Activated B cell treated with CpG ODN at 0.5 μM for 24 hours (primary cell): ENCODE data around the gene MACROD2. TPM values are rescaled to one million over a fixed set of nuclear protein-coding genes. Genes with fewer than 3 reads are reported as not detected.

Experiments
- ATAC-seq: fragments of 200-7000 bp; cut with Tn5 transposase; one replicate; pipeline ENCODE4 v1.10.0; 2021; ENCODE audit warnings: low read depth, mild to moderate bottlenecking, moderate library complexity
- CTCF ChIA-PET: fragments of 350-600 bp; sonication (Branson Sonifier 250); formaldehyde crosslinking; loops from one replicate; lab custom pipeline; 2021; ENCODE audit warnings: antibody characterized with exemption; lab: Charles Lee
- POLR2A ChIA-PET: fragments of 350-600 bp; sonication (Branson Sonifier 250); formaldehyde crosslinking; loops from one replicate; lab custom pipeline; 2021; ENCODE audit warnings: antibody characterized with exemption; lab: Charles Lee
- DNase-seq: peaks from one replicate; pipeline ENCODE4 v3.0.0; 2022
- H3K27ac Mint-ChIP-seq: one replicate; pipeline ENCODE4 v1.8.0; 2020; ENCODE audit warnings: mixed read lengths
- H3K27me3 Mint-ChIP-seq: one replicate; pipeline ENCODE4 v1.8.0; 2021; ENCODE audit warnings: mixed read lengths
- H3K36me3 Mint-ChIP-seq: one replicate; pipeline ENCODE4 v1.8.0; 2021; ENCODE audit warnings: low read depth, mixed read lengths
- H3K4me1 Mint-ChIP-seq: one replicate; pipeline ENCODE4 v1.8.0; 2021; ENCODE audit warnings: mixed read lengths
- H3K4me3 Mint-ChIP-seq: one replicate; pipeline ENCODE4 v1.8.0; 2020; ENCODE audit warnings: mild to moderate bottlenecking, mixed read lengths
- H3K9me3 Mint-ChIP-seq: one replicate; pipeline ENCODE4 v1.8.0; 2020; ENCODE audit warnings: mixed read lengths
- CTCF ChIP-seq: fragments of 200-600 bp; IDR thresholded peaks from one replicate; pipeline ENCODE4 v1.8.0; 2022; ENCODE audit warnings: antibody characterized with exemption, mild to moderate bottlenecking
- intact Hi-C: fragments of 100-400 bp; cut with micrococcal nuclease; formaldehyde crosslinking; loops from one replicate; pipeline ENCODE4 v1.15.1; 2024
- total RNA-seq: library from RNA; stranded (reverse); gene quantifications from 2 replicates; pipeline ENCODE4 v1.2.3, GENCODE V29; 2022

Gene MACROD2
- total RNA-seq, 1 donor from 2014 or later = 55.1 TPM

- POLR2A ChIA-PET = no interaction called here
- intact Hi-C loops = no loop called here
- no peak for ATAC-seq
- CTCF ChIA-PET = no interaction called here
- H3K4me1 Mint-ChIP-seq = no peaks in the 10 kb centered on the region
- H3K4me3 Mint-ChIP-seq = no peak overlapping the region
- no peak for TF ChIP-seq CTCF
- peaks cover 4% of the 10 kb centered on the region for H3K27me3 Mint-ChIP-seq
- H3K36me3 Mint-ChIP-seq = no peaks in the 10 kb centered on the region
- no peak for DNase-seq
- H3K27ac Mint-ChIP-seq = no peak overlapping the region
- peaks cover 9% of the 10 kb centered on the region for H3K9me3 Mint-ChIP-seq
Measured at GRCh38 chr20:14637441-14637840, 642.1 kb downstream of the MACROD2 start.

GRCh38 chr20:14643146-14643545, 647.8 kb downstream of the MACROD2 start:
- no peak for TF ChIP-seq CTCF
- ChIA-PET CTCF (interaction anchor here (1.4 kb wide), 1 partner anchor 12 kb away, joined by 4 read pairs; no protein-coding TSS in a partner anchor), POLR2A (no interaction called here)
- Mint-ChIP-seq H3K4me1 (no peaks in the 10 kb centered on the region), H3K27ac (no peak overlapping the region), H3K36me3 (no peaks in the 10 kb centered on the region), H3K27me3 (no peaks in the 10 kb centered on the region), H3K9me3 (peaks cover 9% of the 10 kb centered on the region), H3K4me3 (no peak overlapping the region)
- ATAC-seq (no peak), DNase-seq (no peak)
- intact Hi-C loops = no loop called here

- no peak for DNase-seq
- no peaks in the 10 kb centered on the region for H3K4me1 Mint-ChIP-seq
- no peak overlapping the region for H3K4me3 Mint-ChIP-seq
- no peak for TF ChIP-seq CTCF
- ATAC-seq = no peak
- no peaks in the 10 kb centered on the region for H3K36me3 Mint-ChIP-seq
- intact Hi-C loops = no loop called here
- H3K27ac Mint-ChIP-seq = no peak overlapping the region
- no peaks in the 10 kb centered on the region for H3K27me3 Mint-ChIP-seq
- peaks cover 9% of the 10 kb centered on the region for H3K9me3 Mint-ChIP-seq
- ChIA-PET POLR2A (no interaction called here), CTCF (interaction anchor here (1.4 kb wide), 1 partner anchor 12 kb away, joined by 4 read pairs; no protein-coding TSS in a partner anchor)
Measured at GRCh38 chr20:14643556-14643955, 648.2 kb downstream of the MACROD2 start.

- H3K36me3 Mint-ChIP-seq = no peaks in the 10 kb centered on the region
- ATAC-seq (no peak), DNase-seq (no peak)
- H3K27ac Mint-ChIP-seq = no peak overlapping the region
- no peaks in the 10 kb centered on the region for H3K4me1 Mint-ChIP-seq
- no peaks in the 10 kb centered on the region for H3K27me3 Mint-ChIP-seq
- no peak for TF ChIP-seq CTCF
- H3K4me3 Mint-ChIP-seq = no peak overlapping the region
- ChIA-PET POLR2A (no interaction called here), CTCF (no interaction called here)
- peaks cover 9% of the 10 kb centered on the region for H3K9me3 Mint-ChIP-seq
- intact Hi-C loops = no loop called here
Measured at GRCh38 chr20:14644306-14645097, 649.2 kb downstream of the MACROD2 start.

GRCh38 chr20:14647016-14647415, 651.7 kb downstream of the MACROD2 start:
- POLR2A ChIA-PET = no interaction called here
- ATAC-seq = no peak
- no peaks in the 10 kb centered on the region for H3K27me3 Mint-ChIP-seq
- peaks cover 3% of the 10 kb centered on the region for H3K9me3 Mint-ChIP-seq
- intact Hi-C loops = no loop called here
- DNase-seq = no peak
- CTCF ChIA-PET = no interaction called here
- H3K27ac Mint-ChIP-seq = no peak overlapping the region
- H3K4me1 Mint-ChIP-seq = no peaks in the 10 kb centered on the region
- no peak overlapping the region for H3K4me3 Mint-ChIP-seq
- no peaks in the 10 kb centered on the region for H3K36me3 Mint-ChIP-seq
- no peak for TF ChIP-seq CTCF
